Measurements from ENCODE around the gene ITCH.

- no peak for TF ChIP-seq CTCF (IDR thresholded peaks at IDR 0.05)
- no peak for TF ChIP-seq POLR2AphosphoS5 (IDR thresholded peaks at IDR 0.05; ENCODE audit: low read depth, low read length)
- no peak for TF ChIP-seq SIN3A (IDR thresholded peaks at IDR 0.05; ENCODE audit: borderline replicate concordance, insufficient read depth, low read depth, low read length)
Observed at GRCh38 chr20:34546751-34547181, 183.7 kb downstream of the ITCH start.
